Stimulated activated CD4-positive, alpha-beta T cell treated with anti-CD3 and anti-CD28 coated beads, Interleukin-15, amount 100 ng/mL, for 24 hours (primary cell): ENCODE measurements around the gene PRMT1.

Experiments used
- DNase-seq: peaks from one replicate; pipeline ENCODE4 v3.0.0-alpha.2; 2020

Gene PRMT1

GRCh38 chr19:49730166-49730565, 53.1 kb downstream of the PRMT1 start:
- DNase-seq = no peak
